HepG2 (cell line): ENCODE measurements around the gene SLC13A3. TPM values are rescaled to one million over a fixed set of nuclear protein-coding genes. Genes with fewer than 3 reads are reported as not detected.
A peak's percentile ranks its signal among the peaks of the same experiment; 100 is the strongest.

Experiments used
- ATAC-seq: fragments of 200-7000 bp; cut with Tn5 transposase; 3 replicates; pipeline ENCODE4 v1.9.1; 2020; ENCODE audit warnings: mild to moderate bottlenecking, moderate library complexity
- BruUV-seq: library from RNA; stranded (reverse); fragments of 400-500 nt; replicated peaks from 2 replicates; lab custom pipeline; 2021; lab: Mats Ljungman, UMichigan
- CTCF ChIA-PET: fragments of 300-600 bp; formaldehyde crosslinking; extraction: SDS; loops from one replicate; lab custom pipeline; 2021; ENCODE audit warnings: low total read pairs, inconsistent platforms, low intra/inter-chr PET ratio; lab: Yijun Ruan, JAX
- POLR2A ChIA-PET: fragments of 350-600 bp; sonication (Branson Sonifier 250); formaldehyde crosslinking; loops from one replicate; lab custom pipeline; 2020; ENCODE audit warnings: antibody characterized with exemption, inconsistent platforms; lab: Yijun Ruan, JAX
- DNase-seq: peaks from one replicate; pipeline ENCODE4 v3.0.0-alpha.2; 2015; ENCODE audit warnings: low spot score
- FAIRE-seq: peaks from 3 replicates; lab custom pipeline; 2011; peaks lifted over from hg19 to GRCh38; lab: Jason Lieb, UNC
- H2AFZ ChIP-seq: one replicate; pipeline ENCODE4 v1.6.1; 2011; ENCODE audit warnings: low read length, inconsistent platforms
- H3K27ac ChIP-seq: fragments of 300-600 bp; 3 replicates; pipeline ENCODE4 v1.8.0; 2011; ENCODE audit warnings: mixed run types, mild to moderate bottlenecking, mixed read lengths, low read length, inconsistent platforms; ENCODE audit not compliant: insufficient read depth; ENCODE audit errors: extremely low read length
- H3K27me3 ChIP-seq, 2 experiments: fragments of 200-600 bp in 1 of 2; 2 replicates in 1 of 2; 3 replicates in 1 of 2; pipeline versions ENCODE4 v1.6.0 to v1.8.0; 2011; ENCODE audit warnings: low read length in 2 of 2, mild to moderate bottlenecking in 2 of 2, moderate library complexity in 2 of 2, inconsistent platforms in 1 of 2; ENCODE audit not compliant: insufficient read depth in 2 of 2, control insufficient read depth in 1 of 2
- H3K36me3 ChIP-seq, 2 experiments: fragments of 200-600 bp in 1 of 2; replicated peaks in 1 of 2; 2 replicates in 1 of 2; 3 replicates in 1 of 2; pipeline versions ENCODE4 v1.5.1 to v1.8.0; 2011; ENCODE audit warnings: low read length in 2 of 2, inconsistent platforms in 1 of 2; ENCODE audit not compliant: insufficient read depth in 2 of 2, control insufficient read depth in 1 of 2
- H3K4me1 ChIP-seq: 2 replicates; pipeline ENCODE4 v1.5.1; 2012; ENCODE audit warnings: low read length, inconsistent platforms; ENCODE audit not compliant: insufficient read depth
- H3K4me2 ChIP-seq: 2 replicates; pipeline ENCODE4 v1.6.0; 2011; ENCODE audit warnings: low read depth, low read length, inconsistent platforms
- H3K4me3 ChIP-seq, 3 experiments: fragments of 200-600 bp in 1 of 3; sonication (generic), shearing (Covaris generic) in 1 of 3; replicated peaks in 1 of 3; 2 replicates each; pipeline ENCODE4 v1.5.1; 2011 to 2016; ENCODE audit warnings: low read length in 3 of 3, inconsistent platforms in 2 of 3, low read depth in 2 of 3, mild to moderate bottlenecking in 2 of 3, control low read depth in 1 of 3, mixed read lengths in 1 of 3; ENCODE audit not compliant: insufficient read depth in 1 of 3
- H3K79me2 ChIP-seq: one replicate; pipeline ENCODE4 v1.6.1; 2011; ENCODE audit warnings: low read length, inconsistent platforms; ENCODE audit not compliant: insufficient read depth
- H3K9ac ChIP-seq: 2 replicates; pipeline ENCODE4 v1.6.0; 2011; ENCODE audit warnings: mild to moderate bottlenecking, low read depth, low read length, inconsistent platforms; ENCODE audit not compliant: insufficient read depth
- H3K9me3 ChIP-seq: 2 replicates; pipeline ENCODE4 v1.5.1; 2012; ENCODE audit warnings: mild to moderate bottlenecking, low read length
- H4K20me1 ChIP-seq: 2 replicates; pipeline ENCODE4 v1.6.0; 2011; ENCODE audit warnings: inconsistent platforms, mild to moderate bottlenecking, low read length, moderate library complexity; ENCODE audit not compliant: insufficient read depth
- ATM ChIP-seq: fragments of 450-650 bp; IDR thresholded peaks from 2 replicates; pipeline ENCODE4 v1.7.1; 2017; ENCODE audit warnings: mild to moderate bottlenecking, borderline replicate concordance
- E2F5 ChIP-seq: sonication (generic); formaldehyde crosslinking; conservative IDR thresholded peaks from 2 replicates; pipeline ENCODE4 v1.4.0; 2020; ENCODE audit warnings: missing genetic modification reagents
- FOSL2 ChIP-seq: sonication (generic); formaldehyde crosslinking; IDR thresholded peaks from 2 replicates; pipeline ENCODE4 v1.4.0; 2020; ENCODE audit warnings: missing genetic modification reagents
- MYPOP ChIP-seq: sonication (generic); formaldehyde crosslinking; IDR thresholded peaks from 2 replicates; pipeline ENCODE4 v1.8.1; 2023; ENCODE audit warnings: mild to moderate bottlenecking, moderate library complexity, missing genetic modification reagents
- RBFOX2 ChIP-seq: fragments of 200-400 bp; formaldehyde crosslinking; IDR thresholded peaks from 2 replicates; pipeline ENCODE4 v1.6.1; 2017; ENCODE audit warnings: low read depth, mild to moderate bottlenecking, low read length
- SP2 ChIP-seq: sonication (generic); formaldehyde crosslinking; IDR thresholded peaks from 2 replicates; pipeline ENCODE4 v1.5.1; 2020; ENCODE audit warnings: mild to moderate bottlenecking, missing genetic modification reagents
- STAG1 ChIP-seq: sonication (generic); formaldehyde crosslinking; IDR thresholded peaks from 2 replicates; pipeline ENCODE4 v1.4.0; 2020; ENCODE audit warnings: missing genetic modification reagents
- ZNF7 ChIP-seq: IDR thresholded peaks from 2 replicates; pipeline ENCODE4 v1.6.1; 2016; ENCODE audit warnings: missing biosample characterization, missing genetic modification reagents
- in situ Hi-C: cut with HindIII; loops from 2 replicates; pipeline ENCODE4 v1.10.0; 2017; ENCODE audit warnings: low pct_unique_long_range_greater_than_20kb; ENCODE audit not compliant: extremely low pct_ligation_motif_present
- intact Hi-C: fragments of 100-400 bp; cut with micrococcal nuclease; formaldehyde crosslinking; loops from one replicate; pipeline ENCODE4 v1.10.0; 2022; ENCODE audit not compliant: unreplicated experiment
- polyA plus RNA-seq, 8 experiments: library from polyadenylated mRNA; depleted of rRNA in 3 of 8; stranded (reverse) in 7 of 8; unstranded in 1 of 8; fragments of >200 nt; fragmentation: Illumina TruSeq in 4 of 8; extraction: Trizol in 4 of 8; gene quantifications; 2 replicates each; pipeline versions ENCODE4 v1.2.1 to v1.2.3, GENCODE V29; 2011 to 2016; ENCODE audit warnings: low read depth in 4 of 8, missing spikeins in 1 of 8, mixed read lengths in 1 of 8; ENCODE audit not compliant: insufficient read depth in 1 of 8
- total RNA-seq, 5 experiments: library from RNA; depleted of rRNA; stranded (reverse); fragments of >200 nt; fragmentation: Illumina TruSeq; extraction: Trizol; gene quantifications; 2 replicates each; pipeline ENCODE4 v1.2.3, GENCODE V29; 2016; ENCODE audit warnings: low read depth in 1 of 5

Gene SLC13A3
- total and polyA plus RNA-seq, 2 of the 13 experiments (the other 11 are each of a cell fraction or from before 2014, with no cell fraction given), result 66.5 to 76.0 TPM

DNA sequence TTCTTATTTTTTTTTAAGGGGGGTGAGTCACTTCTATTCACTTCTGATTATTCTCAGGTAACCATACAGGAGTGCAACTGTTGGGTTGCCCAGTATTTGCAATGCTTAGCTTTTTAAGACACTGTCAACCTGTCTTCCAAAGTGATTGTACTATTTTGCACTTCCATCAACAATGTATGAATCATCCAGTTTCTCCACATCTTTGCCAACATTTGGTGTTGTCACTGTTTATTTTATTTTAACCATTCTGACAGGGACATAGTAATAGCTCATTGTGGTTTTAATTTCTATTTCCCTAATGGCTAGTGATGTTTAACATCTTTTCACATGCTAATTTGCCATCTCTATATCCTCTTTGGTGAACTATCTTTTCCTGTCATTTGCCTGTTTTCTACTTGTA is 1.4 kb upstream of the SLC13A3 start:
- Histone ChIP-seq H3K36me3 (no peaks in the 10 kb centered on the region), H3K27ac (no peak overlapping the region), H3K4me3 (no peak overlapping the region), H4K20me1 (no peaks in the 10 kb centered on the region), H3K9me3 (no peaks in the 10 kb centered on the region), H3K27me3 (no peaks in the 10 kb centered on the region), H3K4me1 (peaks cover 58% of the 10 kb centered on the region), H3K4me2 (no peak overlapping the region), H2AFZ (no peak overlapping the region), H3K9ac (no peak overlapping the region), H3K79me2 (peaks cover 26% of the 10 kb centered on the region)
- no peak for DNase-seq
- BruUV-seq, result no TSS peak
- no peak for FAIRE-seq
- in situ Hi-C loops (no loop called here), intact Hi-C loops (no loop called here)
- no peak for TF ChIP-seq MYPOP
- TF ChIP-seq STAG1 (CRISPR knock-in tag), result no peak
- no peak for TF ChIP-seq ATM
- TF ChIP-seq ZNF7, result peak; percentile 93
- TF ChIP-seq RBFOX2, result no peak
- 0 out of 2 replicates have a peak, but pooled peaks have one; percentile 15 for TF ChIP-seq FOSL2 (CRISPR knock-in tag)
- no peak for TF ChIP-seq SP2 (CRISPR knock-in tag)
- TF ChIP-seq E2F5, result no peak
- ATAC-seq, result no peak
- ChIA-PET POLR2A (interaction anchor here (0.7 to 7.6 kb wide), 5 partner anchors 12 to 23 kb away, joined by 3 to 56 read pairs (median 9); no protein-coding TSS in a partner anchor), CTCF (no interaction called here)
